ENCODE data around the gene CASP2. TPM values are rescaled to one million over a fixed set of nuclear protein-coding genes. Genes with fewer than 3 reads are reported as not detected.

CASP2 gene
- total and polyA plus RNA-seq, 11 donors: 5.4 to 18.3 (median 11.8) TPM

GRCh38 chr7:143250822-143251221 lies 37.3 kb upstream of the CASP2 start:
- ATAC-seq (no peak), DNase-seq (no peak)
- 92 to 99% (median 95%) methylated on average over 1 of the region's 1 CpG for WGBS, 4 donors
- peaks cover 0 to 11% (median 0%) of the 10 kb centered on the region in 12 donors for H3K9me3 ChIP-seq
- no peaks in the 10 kb centered on the region for H3K27me3 ChIP-seq
- H3K36me3 ChIP-seq: no peaks in the 10 kb centered on the region
- H3K27ac ChIP-seq: peak overlapping the region in 1 of 12 donors; percentile 35
- TF ChIP-seq POLR2A (IDR thresholded peaks at IDR 0.05) (no peak), CTCF (IDR thresholded peaks at IDR 0.05) (no peak)
- intact Hi-C loops (cut with DNase I): no loop called here
- no peak overlapping the region for H3K4me3 ChIP-seq
- H3K4me1 ChIP-seq: peaks cover 0 to 37% (median 0%) of the 10 kb centered on the region in 12 donors

DNA sequence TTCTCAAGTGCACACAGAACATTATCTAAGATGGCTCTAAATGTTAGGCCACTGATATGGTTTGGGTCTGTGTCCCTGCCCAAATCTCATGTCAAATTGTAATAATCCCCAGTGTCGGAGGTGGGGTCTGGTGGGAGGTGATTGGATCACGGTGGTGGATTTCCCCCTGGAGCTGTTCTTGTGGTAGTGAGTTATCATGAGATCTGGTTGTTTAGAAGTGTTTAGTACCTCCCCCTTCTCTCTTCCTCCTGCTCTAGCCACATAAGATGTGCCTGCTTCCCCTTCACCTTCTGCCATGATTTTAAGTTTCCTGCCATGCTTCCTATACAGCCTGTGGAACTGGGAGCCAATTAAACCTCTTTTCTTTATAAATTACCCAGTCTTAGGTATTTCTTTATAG lies 36.1 kb upstream of the CASP2 start:
- Histone ChIP-seq H3K27me3 (no peaks in the 10 kb centered on the region), H3K27ac (peak overlapping the region in 1 of 12 donors; percentile 6), H3K4me1 (peaks cover 0 to 35% (median 0%) of the 10 kb centered on the region in 12 donors), H3K4me3 (no peak overlapping the region), H3K36me3 (no peaks in the 10 kb centered on the region), H3K9me3 (peaks cover 0 to 11% (median 0%) of the 10 kb centered on the region in 12 donors)
- ATAC-seq (no peak), DNase-seq (no peak)
- WGBS, 4 donors: 78 to 89% (median 84%) methylated on average over 2 of the region's 2 CpGs
- intact Hi-C loops (cut with DNase I): no loop called here
- TF ChIP-seq CTCF (IDR thresholded peaks at IDR 0.05) (no peak), POLR2A (IDR thresholded peaks at IDR 0.05) (no peak)

GRCh38 chr7:143255564-143255963 lies 32.6 kb upstream of the CASP2 start:
- Histone ChIP-seq H3K27me3 (no peaks in the 10 kb centered on the region), H3K36me3 (no peaks in the 10 kb centered on the region), H3K27ac (no peak overlapping the region), H3K4me3 (no peak overlapping the region), H3K9me3 (no peaks in the 10 kb centered on the region), H3K4me1 (peaks cover 0 to 12% (median 0%) of the 10 kb centered on the region in 12 donors)
- no peak for DNase-seq
- no peak for TF ChIP-seq POLR2A (IDR thresholded peaks at IDR 0.05)
- TF ChIP-seq CTCF (IDR thresholded peaks at IDR 0.05): no peak
- intact Hi-C loops (cut with DNase I): loop anchor here in 1 of 10 donors (5.0 kb wide), 1 partner anchor 42 kb away; no protein-coding TSS in a partner anchor
- ATAC-seq: no peak
- WGBS, 4 donors: 73 to 85% (median 80%) methylated on average over 3 of the region's 3 CpGs

- WGBS, 4 donors: 77 to 82% (median 81%) methylated on average over 3 of the region's 3 CpGs
- Histone ChIP-seq H3K27ac (no peak overlapping the region), H3K4me3 (no peak overlapping the region), H3K36me3 (no peaks in the 10 kb centered on the region), H3K9me3 (no peaks in the 10 kb centered on the region), H3K27me3 (no peaks in the 10 kb centered on the region), H3K4me1 (peaks cover 0 to 9% (median 0%) of the 10 kb centered on the region in 12 donors)
- ATAC-seq (no peak), DNase-seq (no peak)
- TF ChIP-seq CTCF (IDR thresholded peaks at IDR 0.05) (no peak), POLR2A (IDR thresholded peaks at IDR 0.05) (no peak)
- intact Hi-C loops (cut with DNase I): loop anchor here in 1 of 10 donors (5.0 kb wide), 1 partner anchor 41 kb away; no protein-coding TSS in a partner anchor
Measured at GRCh38 chr7:143256325-143256724, 31.8 kb upstream of the CASP2 start.

Data from heart left ventricle (tissue), 16 donors.